Activated B cell treated with CpG ODN at 0.5 μM for 24 hours (primary cell): Measurements from ENCODE around the gene ARHGAP42. TPM values are rescaled to one million over a fixed set of nuclear protein-coding genes. Genes with fewer than 3 reads are reported as not detected.

ENCODE experiments used
- ATAC-seq: fragments of 200-7000 bp; cut with Tn5 transposase; one replicate; pipeline ENCODE4 v1.10.0; 2021; ENCODE audit warnings: low read depth, mild to moderate bottlenecking, moderate library complexity
- CTCF ChIA-PET: fragments of 350-600 bp; sonication (Branson Sonifier 250); formaldehyde crosslinking; loops from one replicate; lab custom pipeline; 2021; ENCODE audit warnings: antibody characterized with exemption; lab: Charles Lee
- POLR2A ChIA-PET: fragments of 350-600 bp; sonication (Branson Sonifier 250); formaldehyde crosslinking; loops from one replicate; lab custom pipeline; 2021; ENCODE audit warnings: antibody characterized with exemption; lab: Charles Lee
- DNase-seq: peaks from one replicate; pipeline ENCODE4 v3.0.0; 2022
- H3K27ac Mint-ChIP-seq: one replicate; pipeline ENCODE4 v1.8.0; 2020; ENCODE audit warnings: mixed read lengths
- H3K27me3 Mint-ChIP-seq: one replicate; pipeline ENCODE4 v1.8.0; 2021; ENCODE audit warnings: mixed read lengths
- H3K36me3 Mint-ChIP-seq: one replicate; pipeline ENCODE4 v1.8.0; 2021; ENCODE audit warnings: low read depth, mixed read lengths
- H3K4me1 Mint-ChIP-seq: one replicate; pipeline ENCODE4 v1.8.0; 2021; ENCODE audit warnings: mixed read lengths
- H3K4me3 Mint-ChIP-seq: one replicate; pipeline ENCODE4 v1.8.0; 2020; ENCODE audit warnings: mild to moderate bottlenecking, mixed read lengths
- H3K9me3 Mint-ChIP-seq: one replicate; pipeline ENCODE4 v1.8.0; 2020; ENCODE audit warnings: mixed read lengths
- CTCF ChIP-seq: fragments of 200-600 bp; IDR thresholded peaks from one replicate; pipeline ENCODE4 v1.8.0; 2022; ENCODE audit warnings: antibody characterized with exemption, mild to moderate bottlenecking
- intact Hi-C: fragments of 100-400 bp; cut with micrococcal nuclease; formaldehyde crosslinking; loops from one replicate; pipeline ENCODE4 v1.15.1; 2024
- total RNA-seq: library from RNA; stranded (reverse); gene quantifications from 2 replicates; pipeline ENCODE4 v1.2.3, GENCODE V29; 2022

Gene ARHGAP42
- total RNA-seq, 1 donor from 2014 or later = 4.9 TPM

GRCh38 chr11:100867606-100868005, 180.5 kb downstream of the ARHGAP42 start:
- ATAC-seq = no peak
- peaks cover 8% of the 10 kb centered on the region for H3K9me3 Mint-ChIP-seq
- intact Hi-C loops = no loop called here

GRCh38 chr11:100869328-100869727, 182.2 kb downstream of the ARHGAP42 start:
- Mint-ChIP-seq H3K9me3 (peaks cover 8% of the 10 kb centered on the region), H3K4me1 (peaks cover 14% of the 10 kb centered on the region), H3K27ac (no peak overlapping the region), H3K36me3 (no peaks in the 10 kb centered on the region), H3K4me3 (no peak overlapping the region), H3K27me3 (no peaks in the 10 kb centered on the region)
- ATAC-seq (no peak), DNase-seq (no peak)
- POLR2A ChIA-PET = no interaction called here
- no peak for TF ChIP-seq CTCF
- intact Hi-C loops = no loop called here
- CTCF ChIA-PET = no interaction called here

More at GRCh38 chr11:100867606-100868005, 180.5 kb downstream of the ARHGAP42 start:
- DNase-seq = no peak
- ChIA-PET POLR2A (no interaction called here), CTCF (no interaction called here)
- no peak overlapping the region for H3K27ac Mint-ChIP-seq
- no peaks in the 10 kb centered on the region for H3K27me3 Mint-ChIP-seq
- H3K36me3 Mint-ChIP-seq = no peaks in the 10 kb centered on the region
- no peak for TF ChIP-seq CTCF
- H3K4me1 Mint-ChIP-seq = peaks cover 18% of the 10 kb centered on the region
- no peak overlapping the region for H3K4me3 Mint-ChIP-seq

GRCh38 chr11:100870138-100870537, 183.1 kb downstream of the ARHGAP42 start:
- H3K27me3 Mint-ChIP-seq = no peaks in the 10 kb centered on the region
- no peak overlapping the region for H3K4me3 Mint-ChIP-seq
- ChIA-PET POLR2A (no interaction called here), CTCF (no interaction called here)
- ATAC-seq (no peak), DNase-seq (no peak)
- peaks cover 8% of the 10 kb centered on the region for H3K9me3 Mint-ChIP-seq
- no peaks in the 10 kb centered on the region for H3K36me3 Mint-ChIP-seq
- TF ChIP-seq CTCF = no peak
- H3K4me1 Mint-ChIP-seq = peaks cover 14% of the 10 kb centered on the region
- intact Hi-C loops = no loop called here
- no peak overlapping the region for H3K27ac Mint-ChIP-seq

- intact Hi-C loops = loop anchor here (2.0 kb wide), 1 partner anchor 16 kb away; no protein-coding TSS in a partner anchor
- Mint-ChIP-seq H3K9me3 (no peaks in the 10 kb centered on the region), H3K27me3 (no peaks in the 10 kb centered on the region), H3K4me3 (no peak overlapping the region), H3K4me1 (no peaks in the 10 kb centered on the region), H3K27ac (no peak overlapping the region), H3K36me3 (no peaks in the 10 kb centered on the region)
- no peak for DNase-seq
- ATAC-seq = no peak
- ChIA-PET POLR2A (no interaction called here), CTCF (no interaction called here)
- no peak for TF ChIP-seq CTCF
Observed at GRCh38 chr11:100872951-100873740, 186.1 kb downstream of the ARHGAP42 start.

GRCh38 chr11:100874203-100874602, 187.1 kb downstream of the ARHGAP42 start:
- ChIA-PET CTCF (no interaction called here), POLR2A (no interaction called here)
- no peak for TF ChIP-seq CTCF
- DNase-seq (no peak), ATAC-seq (no peak)
- H3K4me1 Mint-ChIP-seq = no peaks in the 10 kb centered on the region
- H3K4me3 Mint-ChIP-seq = no peak overlapping the region
- no peaks in the 10 kb centered on the region for H3K27me3 Mint-ChIP-seq
- intact Hi-C loops = no loop called here
- no peak overlapping the region for H3K27ac Mint-ChIP-seq
- H3K9me3 Mint-ChIP-seq = no peaks in the 10 kb centered on the region
- H3K36me3 Mint-ChIP-seq = no peaks in the 10 kb centered on the region
